Neural cell (in vitro differentiated cells): ENCODE measurements around the gene TADA3. TPM values are rescaled to one million over a fixed set of nuclear protein-coding genes. Genes with fewer than 3 reads are reported as not detected.

Experiments
- H2AFZ ChIP-seq: fragments of 200-600, 300-800 bp; sonication (generic), shearing (Covaris generic); 2 replicates; pipeline ENCODE4 v1.6.0; 2014; ENCODE audit warnings: low read depth, mild to moderate bottlenecking, antibody characterized with exemption, low read length, moderate library complexity
- H3F3A ChIP-seq: fragments of 200-600 bp; shearing (Covaris generic); 2 replicates; pipeline ENCODE4 v1.6.1; 2016; ENCODE audit warnings: mild to moderate bottlenecking, moderate library complexity, mixed read lengths, antibody characterized with exemption, low read length; ENCODE audit not compliant: insufficient read depth, poor library complexity, severe bottlenecking
- H3K27ac ChIP-seq: fragments of 200-600, 300-800 bp; sonication (generic), shearing (Covaris generic); 2 replicates; pipeline ENCODE4 v1.5.1; 2014; ENCODE audit warnings: mild to moderate bottlenecking, low read length, moderate library complexity
- H3K27me3 ChIP-seq: fragments of 300-800, 200-600 bp; sonication (generic), shearing (Covaris generic); 2 replicates; pipeline ENCODE4 v1.6.0; 2014; ENCODE audit warnings: mild to moderate bottlenecking, low read depth, low read length, moderate library complexity; ENCODE audit not compliant: insufficient read depth
- H3K36me3 ChIP-seq: fragments of 300-800, 200-600 bp; sonication (generic), shearing (Covaris generic); 2 replicates; pipeline ENCODE4 v1.5.1; 2014; ENCODE audit warnings: mild to moderate bottlenecking, antibody characterized with exemption, low read length, moderate library complexity; ENCODE audit not compliant: insufficient read depth
- H3K4me2 ChIP-seq: fragments of 300-800, 200-600 bp; sonication (generic), shearing (Covaris generic); 2 replicates; pipeline ENCODE4 v1.6.0; 2014; ENCODE audit warnings: mild to moderate bottlenecking, low read length
- H3K4me3 ChIP-seq: fragments of 300-800, 200-600 bp; sonication (generic), shearing (Covaris generic); 2 replicates; pipeline ENCODE4 v1.5.1; 2014; ENCODE audit warnings: mild to moderate bottlenecking, low read length, moderate library complexity
- H3K79me2 ChIP-seq: fragments of 200-600 bp; shearing (Covaris generic); replicated peaks from 2 replicates; pipeline ENCODE4 v1.6.0; 2014; ENCODE audit warnings: mild to moderate bottlenecking, low read length, moderate library complexity; ENCODE audit not compliant: insufficient read depth
- H3K9ac ChIP-seq: fragments of 300-800, 200-600 bp; sonication (generic), shearing (Covaris generic); 2 replicates; pipeline ENCODE4 v1.6.1; 2016; ENCODE audit warnings: mild to moderate bottlenecking, low read length, mixed read lengths
- H3K9me2 ChIP-seq: fragments of 200-600 bp; shearing (Covaris generic); 2 replicates; pipeline ENCODE4 v1.6.1; 2016; ENCODE audit warnings: mild to moderate bottlenecking, low read length, mixed read lengths; ENCODE audit not compliant: insufficient read depth
- H3K9me3 ChIP-seq: fragments of 200-600, 300-800 bp; sonication (generic), shearing (Covaris generic); 2 replicates; pipeline ENCODE4 v1.6.1; 2016; ENCODE audit warnings: mild to moderate bottlenecking, mixed run types, low read length, moderate library complexity, mixed read lengths
- H4K20me1 ChIP-seq: fragments of 200-600 bp; shearing (Covaris generic); 2 replicates; pipeline ENCODE4 v1.6.1; 2016; ENCODE audit warnings: mild to moderate bottlenecking, mixed run types; ENCODE audit not compliant: insufficient read depth
- EP300 ChIP-seq: fragments of 450-650 bp; conservative IDR thresholded peaks from 2 replicates; pipeline ENCODE4 v1.6.1; 2014; ENCODE audit warnings: antibody characterized with exemption, mild to moderate bottlenecking, moderate library complexity; ENCODE audit not compliant: poor library complexity, severe bottlenecking
- EZH2 ChIP-seq: fragments of 200-600, 300-800 bp; shearing (Covaris generic), sonication (generic); IDR thresholded peaks from 2 replicates; pipeline ENCODE4 v1.6.1; 2014; ENCODE audit warnings: antibody characterized with exemption, low read length, borderline replicate concordance, mild to moderate bottlenecking; ENCODE audit not compliant: insufficient read depth, poor library complexity, severe bottlenecking
- MXI1 ChIP-seq: fragments of 450-650 bp; conservative IDR thresholded peaks from 2 replicates; pipeline ENCODE4 v1.6.1; 2014; ENCODE audit warnings: antibody characterized with exemption, mild to moderate bottlenecking; ENCODE audit not compliant: poor library complexity, severe bottlenecking
- POLR2AphosphoS5 ChIP-seq: IDR thresholded peaks from 2 replicates; pipeline ENCODE4 v1.6.1; 2012
- RAD21 ChIP-seq: fragments of 450-650 bp; conservative IDR thresholded peaks from 2 replicates; pipeline ENCODE4 v1.6.1; 2014; ENCODE audit warnings: antibody characterized with exemption, mild to moderate bottlenecking, moderate library complexity
- REST ChIP-seq: IDR thresholded peaks from 2 replicates; pipeline ENCODE4 v1.6.1; 2012; ENCODE audit warnings: borderline replicate concordance
- SMC3 ChIP-seq: fragments of 450-650 bp; conservative IDR thresholded peaks from 2 replicates; pipeline ENCODE4 v1.6.1; 2014; ENCODE audit warnings: antibody characterized with exemption, mild to moderate bottlenecking, moderate library complexity; ENCODE audit not compliant: poor library complexity
- TAF1 ChIP-seq: IDR thresholded peaks from 2 replicates; pipeline ENCODE4 v1.6.1; 2012; ENCODE audit warnings: low read depth
- polyA plus RNA-seq: library from polyadenylated mRNA; depleted of rRNA; stranded (reverse); fragments of >200 nt; gene quantifications from 2 replicates; pipeline ENCODE4 v1.2.3, GENCODE V29; 2014
- TF ChIP-seq, protein P1 (sequence below): fragments of 450-650 bp; IDR thresholded peaks from 2 replicates; pipeline ENCODE4 v1.5.1; 2014; ENCODE audit warnings: antibody characterized with exemption, mild to moderate bottlenecking, moderate library complexity; ENCODE audit not compliant: poor library complexity, severe bottlenecking

TADA3 gene
- polyA plus RNA-seq, 1 donor from 2014 or later = 55.4 TPM

- Histone ChIP-seq H3K9me2 (no peaks in the 10 kb centered on the region), H3K27ac (no peak overlapping the region), H3K9ac (no peak overlapping the region), H2AFZ (no peak overlapping the region), H3K9me3 (no peaks in the 10 kb centered on the region), H3K27me3 (no peaks in the 10 kb centered on the region), H3K36me3 (no peaks in the 10 kb centered on the region), H4K20me1 (no peaks in the 10 kb centered on the region), H3F3A (no peaks in the 10 kb centered on the region), H3K4me3 (no peak overlapping the region), H3K79me2 (no peaks in the 10 kb centered on the region), H3K4me2 (no peak overlapping the region)
- no peak for TF ChIP-seq TAF1
- TF ChIP-seq EZH2 = no peak
- TF ChIP-seq EP300 = no peak
- TF ChIP-seq REST = no peak
- no peak for TF ChIP-seq POLR2AphosphoS5
- TF ChIP-seq, protein P1, sequence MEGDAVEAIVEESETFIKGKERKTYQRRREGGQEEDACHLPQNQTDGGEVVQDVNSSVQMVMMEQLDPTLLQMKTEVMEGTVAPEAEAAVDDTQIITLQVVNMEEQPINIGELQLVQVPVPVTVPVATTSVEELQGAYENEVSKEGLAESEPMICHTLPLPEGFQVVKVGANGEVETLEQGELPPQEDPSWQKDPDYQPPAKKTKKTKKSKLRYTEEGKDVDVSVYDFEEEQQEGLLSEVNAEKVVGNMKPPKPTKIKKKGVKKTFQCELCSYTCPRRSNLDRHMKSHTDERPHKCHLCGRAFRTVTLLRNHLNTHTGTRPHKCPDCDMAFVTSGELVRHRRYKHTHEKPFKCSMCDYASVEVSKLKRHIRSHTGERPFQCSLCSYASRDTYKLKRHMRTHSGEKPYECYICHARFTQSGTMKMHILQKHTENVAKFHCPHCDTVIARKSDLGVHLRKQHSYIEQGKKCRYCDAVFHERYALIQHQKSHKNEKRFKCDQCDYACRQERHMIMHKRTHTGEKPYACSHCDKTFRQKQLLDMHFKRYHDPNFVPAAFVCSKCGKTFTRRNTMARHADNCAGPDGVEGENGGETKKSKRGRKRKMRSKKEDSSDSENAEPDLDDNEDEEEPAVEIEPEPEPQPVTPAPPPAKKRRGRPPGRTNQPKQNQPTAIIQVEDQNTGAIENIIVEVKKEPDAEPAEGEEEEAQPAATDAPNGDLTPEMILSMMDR = no peak
- no peak for TF ChIP-seq SMC3
- no peak for TF ChIP-seq MXI1
- TF ChIP-seq RAD21 = no peak
These were observed 24.9 kb downstream of the TADA3 start for GRCh38 chr3:9767418-9767817.

- Histone ChIP-seq H3K9ac (no peak overlapping the region), H3F3A (no peaks in the 10 kb centered on the region), H3K79me2 (no peaks in the 10 kb centered on the region), H3K9me2 (no peaks in the 10 kb centered on the region), H3K27me3 (no peaks in the 10 kb centered on the region), H3K4me2 (no peak overlapping the region), H4K20me1 (no peaks in the 10 kb centered on the region), H3K27ac (no peak overlapping the region), H3K9me3 (no peaks in the 10 kb centered on the region), H3K4me3 (no peak overlapping the region), H3K36me3 (no peaks in the 10 kb centered on the region), H2AFZ (no peak overlapping the region)
- TF ChIP-seq POLR2AphosphoS5 = peak; percentile 8
- TF ChIP-seq, protein P1 = no peak
These were observed 26.4 kb downstream of the TADA3 start for GRCh38 chr3:9765865-9766264.
